ENCODE data around the gene EIF4A3.
A peak's percentile ranks its signal among the peaks of the same experiment; 100 is the strongest.

Gene EIF4A3

GRCh38 chr17:80132906-80133625 is 13.9 kb downstream of the EIF4A3 start:
- Histone ChIP-seq H3K9ac (ENCODE audit: low read depth, low read length) (no peak overlapping the region), H3K4me3 (ENCODE audit: low read depth, low read length) (no peak overlapping the region), H3K27ac (ENCODE audit: low read depth, low read length) (no peak overlapping the region), H3K36me3 (ENCODE audit: control insufficient read depth, insufficient read depth, low read length) (peaks cover 57% of the 10 kb centered on the region), H3K4me1 (ENCODE audit: control insufficient read depth, insufficient read depth, low read length) (0 out of 2 replicates have a peak, but pooled peaks cover 2% of the 10 kb centered on the region), H3K9me3 (ENCODE audit: control insufficient read depth, insufficient read depth, low read length) (no peaks in the 10 kb centered on the region), H3K27me3 (ENCODE audit: control insufficient read depth, insufficient read depth, low read length) (no peaks in the 10 kb centered on the region)

GRCh38 chr17:80130992-80131391 is 15.9 kb downstream of the EIF4A3 start:
- Histone ChIP-seq H3K4me3 (ENCODE audit: low read depth, low read length) (no peak overlapping the region), H3K27me3 (ENCODE audit: control insufficient read depth, insufficient read depth, low read length) (no peaks in the 10 kb centered on the region), H3K9me3 (ENCODE audit: control insufficient read depth, insufficient read depth, low read length) (no peaks in the 10 kb centered on the region), H3K27ac (ENCODE audit: low read depth, low read length) (no peak overlapping the region), H3K36me3 (ENCODE audit: control insufficient read depth, insufficient read depth, low read length) (peaks cover 37% of the 10 kb centered on the region), H3K9ac (ENCODE audit: low read depth, low read length) (no peak overlapping the region), H3K4me1 (ENCODE audit: control insufficient read depth, insufficient read depth, low read length) (0 out of 2 replicates have a peak, but pooled peaks cover 2% of the 10 kb centered on the region)

- Histone ChIP-seq H3K9me3 (ENCODE audit: control insufficient read depth, insufficient read depth, low read length) (no peaks in the 10 kb centered on the region), H3K4me3 (ENCODE audit: low read depth, low read length) (no peak overlapping the region), H3K4me1 (ENCODE audit: control insufficient read depth, insufficient read depth, low read length) (peaks cover 11% of the 10 kb centered on the region), H3K9ac (ENCODE audit: low read depth, low read length) (no peak overlapping the region), H3K27me3 (ENCODE audit: control insufficient read depth, insufficient read depth, low read length) (no peaks in the 10 kb centered on the region), H3K36me3 (ENCODE audit: control insufficient read depth, insufficient read depth, low read length) (peaks cover 18% of the 10 kb centered on the region), H3K27ac (ENCODE audit: low read depth, low read length) (no peak overlapping the region)
Observed at GRCh38 chr17:80129006-80129565, 17.8 kb downstream of the EIF4A3 start.

GRCh38 chr17:80126449-80126715 is 20.5 kb downstream of the EIF4A3 start:
- Histone ChIP-seq H3K4me3 (ENCODE audit: low read depth, low read length) (no peak overlapping the region), H3K4me1 (ENCODE audit: control insufficient read depth, insufficient read depth, low read length) (peaks cover 17% of the 10 kb centered on the region), H3K27ac (ENCODE audit: low read depth, low read length) (no peak overlapping the region), H3K9ac (ENCODE audit: low read depth, low read length) (no peak overlapping the region), H3K36me3 (ENCODE audit: control insufficient read depth, insufficient read depth, low read length) (no peaks in the 10 kb centered on the region), H3K9me3 (ENCODE audit: control insufficient read depth, insufficient read depth, low read length) (no peaks in the 10 kb centered on the region), H3K27me3 (ENCODE audit: control insufficient read depth, insufficient read depth, low read length) (no peaks in the 10 kb centered on the region)

GRCh38 chr17:80125656-80126448 is 21.1 kb downstream of the EIF4A3 start:
- Histone ChIP-seq H3K36me3 (ENCODE audit: control insufficient read depth, insufficient read depth, low read length) (no peaks in the 10 kb centered on the region), H3K4me1 (ENCODE audit: control insufficient read depth, insufficient read depth, low read length) (peaks cover 17% of the 10 kb centered on the region), H3K27me3 (ENCODE audit: control insufficient read depth, insufficient read depth, low read length) (no peaks in the 10 kb centered on the region), H3K4me3 (ENCODE audit: low read depth, low read length) (no peak overlapping the region), H3K9me3 (ENCODE audit: control insufficient read depth, insufficient read depth, low read length) (no peaks in the 10 kb centered on the region), H3K27ac (ENCODE audit: low read depth, low read length) (no peak overlapping the region), H3K9ac (ENCODE audit: low read depth, low read length) (no peak overlapping the region)

- H3K27ac ChIP-seq (ENCODE audit: low read depth, low read length) = peak overlapping the region; percentile 74
- H3K9ac ChIP-seq (ENCODE audit: low read depth, low read length) = peak overlapping the region; percentile 5; the same call in 1 of the 2 replicates
- H3K4me3 ChIP-seq (ENCODE audit: low read depth, low read length) = 0 out of 2 replicates have a peak overlapping the region, but pooled peaks have one; percentile 3
- H3K36me3 ChIP-seq (ENCODE audit: control insufficient read depth, insufficient read depth, low read length) = no peaks in the 10 kb centered on the region
- no peaks in the 10 kb centered on the region for H3K27me3 ChIP-seq (ENCODE audit: control insufficient read depth, insufficient read depth, low read length)
- H3K9me3 ChIP-seq (ENCODE audit: control insufficient read depth, insufficient read depth, low read length) = no peaks in the 10 kb centered on the region
- H3K4me1 ChIP-seq (ENCODE audit: control insufficient read depth, insufficient read depth, low read length) = peaks cover 17% of the 10 kb centered on the region
Observed at GRCh38 chr17:80124351-80124981, 22.5 kb downstream of the EIF4A3 start.

- H3K9me3 ChIP-seq (ENCODE audit: control insufficient read depth, insufficient read depth, low read length) = no peaks in the 10 kb centered on the region
- no peaks in the 10 kb centered on the region for H3K27me3 ChIP-seq (ENCODE audit: control insufficient read depth, insufficient read depth, low read length)
- no peaks in the 10 kb centered on the region; the same call in 1 of the 2 replicates for H3K36me3 ChIP-seq (ENCODE audit: control insufficient read depth, insufficient read depth, low read length)
- 0 out of 2 replicates have a peak overlapping the region, but pooled peaks have one; percentile 3 for H3K4me3 ChIP-seq (ENCODE audit: low read depth, low read length)
- H3K9ac ChIP-seq (ENCODE audit: low read depth, low read length) = 0 out of 2 replicates have a peak overlapping the region, but pooled peaks have one; percentile 5
- peak overlapping the region; percentile 74 for H3K27ac ChIP-seq (ENCODE audit: low read depth, low read length)
- peaks cover 15% of the 10 kb centered on the region for H3K4me1 ChIP-seq (ENCODE audit: control insufficient read depth, insufficient read depth, low read length)
Observed at GRCh38 chr17:80123791-80124190, 23.1 kb downstream of the EIF4A3 start.

- no peaks in the 10 kb centered on the region for H3K9me3 ChIP-seq (ENCODE audit: control insufficient read depth, insufficient read depth, low read length)
- H3K4me3 ChIP-seq (ENCODE audit: low read depth, low read length) = no peak overlapping the region
- no peak overlapping the region for H3K27ac ChIP-seq (ENCODE audit: low read depth, low read length)
- H3K9ac ChIP-seq (ENCODE audit: low read depth, low read length) = no peak overlapping the region
- H3K4me1 ChIP-seq (ENCODE audit: control insufficient read depth, insufficient read depth, low read length) = peaks cover 15% of the 10 kb centered on the region
- H3K27me3 ChIP-seq (ENCODE audit: control insufficient read depth, insufficient read depth, low read length) = no peaks in the 10 kb centered on the region
- H3K36me3 ChIP-seq (ENCODE audit: control insufficient read depth, insufficient read depth, low read length) = no peaks in the 10 kb centered on the region; the same call in 1 of the 2 replicates
Observed at GRCh38 chr17:80122926-80123505, 23.9 kb downstream of the EIF4A3 start.

GRCh38 chr17:80122026-80122575 is 24.8 kb downstream of the EIF4A3 start:
- H3K27ac ChIP-seq (ENCODE audit: low read depth, low read length) = no peak overlapping the region
- H3K27me3 ChIP-seq (ENCODE audit: control insufficient read depth, insufficient read depth, low read length) = no peaks in the 10 kb centered on the region
- H3K4me3 ChIP-seq (ENCODE audit: low read depth, low read length) = no peak overlapping the region
- H3K9me3 ChIP-seq (ENCODE audit: control insufficient read depth, insufficient read depth, low read length) = no peaks in the 10 kb centered on the region
- no peak overlapping the region for H3K9ac ChIP-seq (ENCODE audit: low read depth, low read length)
- H3K4me1 ChIP-seq (ENCODE audit: control insufficient read depth, insufficient read depth, low read length) = peaks cover 15% of the 10 kb centered on the region
- no peaks in the 10 kb centered on the region; the same call in 1 of the 2 replicates for H3K36me3 ChIP-seq (ENCODE audit: control insufficient read depth, insufficient read depth, low read length)

- H3K9ac ChIP-seq (ENCODE audit: low read depth, low read length) = no peak overlapping the region
- H3K36me3 ChIP-seq (ENCODE audit: control insufficient read depth, insufficient read depth, low read length) = no peaks in the 10 kb centered on the region; the same call in 1 of the 2 replicates
- no peaks in the 10 kb centered on the region for H3K9me3 ChIP-seq (ENCODE audit: control insufficient read depth, insufficient read depth, low read length)
- H3K4me1 ChIP-seq (ENCODE audit: control insufficient read depth, insufficient read depth, low read length) = peaks cover 13% of the 10 kb centered on the region
- H3K27ac ChIP-seq (ENCODE audit: low read depth, low read length) = no peak overlapping the region
- no peaks in the 10 kb centered on the region for H3K27me3 ChIP-seq (ENCODE audit: control insufficient read depth, insufficient read depth, low read length)
- no peak overlapping the region for H3K4me3 ChIP-seq (ENCODE audit: low read depth, low read length)
Observed at GRCh38 chr17:80119839-80120238, 27.1 kb downstream of the EIF4A3 start.
